Measurements from ENCODE around the gene CTNND2.

Gene CTNND2

DNA sequence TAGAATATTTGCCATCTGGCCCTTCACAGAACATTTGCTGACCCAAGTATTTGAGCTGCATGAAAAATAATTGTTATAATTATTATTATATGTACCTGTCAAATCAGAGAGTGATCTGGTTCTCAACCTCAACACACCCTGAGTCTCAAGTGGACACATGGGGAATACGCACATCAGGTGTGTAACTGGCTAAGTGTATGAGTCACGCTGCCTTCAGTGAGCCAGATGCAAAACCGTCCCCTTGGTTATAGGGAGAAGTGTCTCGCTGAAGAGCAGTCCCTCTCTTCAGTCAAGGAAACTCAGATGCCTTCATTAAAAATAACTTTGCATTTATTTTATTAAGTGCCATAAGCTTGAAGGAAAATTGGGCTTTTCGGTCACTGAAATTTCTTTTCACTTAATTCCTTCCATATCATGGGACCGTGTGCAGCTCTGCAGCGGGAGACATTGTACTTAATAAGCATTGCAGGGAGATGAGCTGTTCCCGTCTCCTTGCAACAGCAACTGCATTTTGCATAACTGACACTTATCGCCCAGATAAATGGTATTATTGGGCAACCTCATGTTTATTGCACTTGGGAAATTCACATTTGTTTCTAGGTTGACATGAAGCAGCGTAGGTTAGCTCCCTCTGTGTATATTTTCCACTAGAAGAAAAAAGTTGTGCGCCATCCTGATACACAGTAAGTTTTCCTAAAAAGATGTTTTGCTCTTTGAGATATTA, 630.9 kb downstream of the CTNND2 start:
- FAIRE-seq (no peak), DNase-seq (ENCODE audit: insufficient read length, low spot score) (no peak)
- TF ChIP-seq, protein P1, sequence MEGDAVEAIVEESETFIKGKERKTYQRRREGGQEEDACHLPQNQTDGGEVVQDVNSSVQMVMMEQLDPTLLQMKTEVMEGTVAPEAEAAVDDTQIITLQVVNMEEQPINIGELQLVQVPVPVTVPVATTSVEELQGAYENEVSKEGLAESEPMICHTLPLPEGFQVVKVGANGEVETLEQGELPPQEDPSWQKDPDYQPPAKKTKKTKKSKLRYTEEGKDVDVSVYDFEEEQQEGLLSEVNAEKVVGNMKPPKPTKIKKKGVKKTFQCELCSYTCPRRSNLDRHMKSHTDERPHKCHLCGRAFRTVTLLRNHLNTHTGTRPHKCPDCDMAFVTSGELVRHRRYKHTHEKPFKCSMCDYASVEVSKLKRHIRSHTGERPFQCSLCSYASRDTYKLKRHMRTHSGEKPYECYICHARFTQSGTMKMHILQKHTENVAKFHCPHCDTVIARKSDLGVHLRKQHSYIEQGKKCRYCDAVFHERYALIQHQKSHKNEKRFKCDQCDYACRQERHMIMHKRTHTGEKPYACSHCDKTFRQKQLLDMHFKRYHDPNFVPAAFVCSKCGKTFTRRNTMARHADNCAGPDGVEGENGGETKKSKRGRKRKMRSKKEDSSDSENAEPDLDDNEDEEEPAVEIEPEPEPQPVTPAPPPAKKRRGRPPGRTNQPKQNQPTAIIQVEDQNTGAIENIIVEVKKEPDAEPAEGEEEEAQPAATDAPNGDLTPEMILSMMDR (IDR thresholded peaks at IDR 0.05; ENCODE audit: insufficient read depth, missing control alignments): no peak

DNA sequence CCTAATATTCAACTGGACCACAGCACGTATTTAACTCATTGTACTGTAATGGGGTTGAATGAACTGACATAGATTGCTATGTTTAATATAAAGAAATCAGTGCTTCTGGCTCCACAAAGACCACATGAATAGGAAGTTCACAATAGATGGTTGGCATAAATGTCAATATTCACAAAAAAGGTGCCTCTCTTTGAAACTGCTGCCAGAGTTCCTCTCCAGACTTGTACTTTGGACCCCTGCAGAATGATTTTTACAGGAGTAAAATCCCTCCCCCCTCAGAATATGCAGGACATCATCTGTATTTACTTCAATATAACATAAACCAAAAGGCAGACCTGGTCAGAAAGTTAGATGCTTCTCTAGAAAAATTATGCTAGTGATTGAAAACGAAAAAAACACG, 634.7 kb downstream of the CTNND2 start:
- FAIRE-seq: no peak
- no peak for DNase-seq (ENCODE audit: insufficient read length, low spot score)
- TF ChIP-seq, protein P1 (IDR thresholded peaks at IDR 0.05; ENCODE audit: insufficient read depth, missing control alignments): no peak

DNA sequence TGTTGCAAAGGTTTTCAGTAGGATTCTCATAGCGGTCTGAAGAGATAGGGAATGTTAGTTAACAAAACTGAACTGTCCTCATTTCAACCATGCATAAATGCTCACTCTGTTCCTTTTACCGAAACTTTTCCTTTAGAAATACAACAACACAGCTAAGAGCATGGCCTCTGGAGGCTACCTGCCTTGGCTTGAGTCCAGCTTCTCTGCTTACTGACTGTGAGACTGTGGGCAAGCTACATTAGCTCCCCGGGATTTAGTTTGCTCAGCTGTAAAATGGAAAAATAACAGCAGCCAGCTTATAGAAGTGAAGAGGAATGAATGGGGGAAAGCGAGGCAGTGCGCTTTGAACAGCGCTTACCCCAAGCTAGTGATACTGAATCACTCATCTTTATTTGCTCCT, 635.4 kb downstream of the CTNND2 start:
- FAIRE-seq: no peak
- DNase-seq (ENCODE audit: insufficient read length, low spot score): no peak
- TF ChIP-seq, protein P1 (IDR thresholded peaks at IDR 0.05; ENCODE audit: insufficient read depth, missing control alignments): no peak

DNA sequence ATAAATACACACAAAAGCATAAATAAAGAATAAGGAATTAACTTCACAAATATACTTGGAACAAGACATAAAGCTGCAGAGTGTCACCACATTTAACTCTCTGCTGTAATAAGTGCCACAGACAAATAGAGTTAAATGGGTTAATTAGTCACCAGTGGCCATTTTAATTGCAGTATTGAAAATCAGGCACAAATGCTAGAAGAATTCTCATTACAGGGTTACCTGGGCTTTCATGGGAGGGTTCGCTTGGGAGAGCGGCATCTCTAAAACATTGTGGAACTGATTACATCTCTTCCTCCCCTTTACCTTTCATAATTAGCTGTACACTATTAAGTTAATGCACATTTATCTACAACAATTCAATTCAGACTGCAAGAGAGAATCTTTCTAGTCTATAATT, 637.9 kb downstream of the CTNND2 start:
- no peak for DNase-seq (ENCODE audit: insufficient read length, low spot score)
- no peak for FAIRE-seq
- TF ChIP-seq, protein P1 (IDR thresholded peaks at IDR 0.05; ENCODE audit: insufficient read depth, missing control alignments): no peak

GRCh38 chr5:11261241-11261640, 643.0 kb downstream of the CTNND2 start:
- TF ChIP-seq, protein P1 (IDR thresholded peaks at IDR 0.05; ENCODE audit: insufficient read depth, missing control alignments): no peak
- FAIRE-seq: no peak
- no peak for DNase-seq (ENCODE audit: insufficient read length, low spot score)

GRCh38 chr5:11258001-11258400, 646.2 kb downstream of the CTNND2 start:
- FAIRE-seq: no peak
- TF ChIP-seq, protein P1 (IDR thresholded peaks at IDR 0.05; ENCODE audit: insufficient read depth, missing control alignments): no peak
- DNase-seq (ENCODE audit: insufficient read length, low spot score): no peak

GRCh38 chr5:11252523-11252922, 651.7 kb downstream of the CTNND2 start:
- TF ChIP-seq, protein P1 (IDR thresholded peaks at IDR 0.05; ENCODE audit: insufficient read depth, missing control alignments): no peak
- no peak for DNase-seq (ENCODE audit: insufficient read length, low spot score)
- FAIRE-seq: no peak

Measured in D721Med (cell line).